NCI-H345 (cell line): ENCODE results near the gene NIBAN1.
A peak's percentile ranks its signal among the peaks of the same experiment; 100 is the strongest.

ENCODE experiments used
- DNase-seq: peaks from one replicate; lab custom pipeline; 2025; lab: John Stamatoyannopoulos, UW

NIBAN1 gene

GRCh38 chr1:184945029-184945428, 29.3 kb downstream of the NIBAN1 start:
- no peak for DNase-seq

- no peak for DNase-seq
Measured at GRCh38 chr1:184943998-184944397, 30.3 kb downstream of the NIBAN1 start.

GRCh38 chr1:184941735-184942134, 32.6 kb downstream of the NIBAN1 start:
- DNase-seq: no peak

- no peak for DNase-seq
Measured at GRCh38 chr1:184941410-184941733, 32.9 kb downstream of the NIBAN1 start.

DNA sequence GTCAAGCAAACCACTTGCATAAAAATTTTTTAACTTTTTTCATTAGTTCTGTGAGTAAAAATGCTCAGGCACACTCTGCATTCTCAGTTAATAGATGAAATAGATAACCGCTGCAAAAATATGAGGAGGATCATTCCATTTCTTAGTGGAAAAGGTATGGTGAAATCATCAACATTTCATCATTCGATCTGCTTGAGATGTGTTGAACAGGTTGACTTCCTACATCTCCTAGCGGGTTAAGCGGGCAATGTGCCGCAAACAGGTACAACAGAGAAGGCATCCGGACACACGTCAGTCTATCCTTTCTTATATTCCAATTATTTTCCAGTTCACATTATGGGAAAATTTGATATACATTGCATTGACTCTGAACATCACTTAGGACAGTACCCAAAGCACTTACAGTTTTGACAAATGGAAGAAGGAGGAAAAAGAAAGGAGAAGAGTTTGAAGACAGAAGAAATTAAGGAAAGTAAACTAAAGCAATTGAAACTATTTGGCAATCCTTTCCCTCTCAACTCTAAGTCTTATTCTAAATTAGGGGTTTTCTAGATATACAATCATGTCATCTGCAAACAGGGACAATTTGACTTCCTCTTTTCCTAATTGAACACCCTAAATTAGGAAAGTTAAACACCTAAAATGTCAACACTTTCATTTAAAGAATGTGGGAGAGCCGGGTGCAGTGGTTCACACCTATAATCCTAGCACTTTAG, 33.5 kb downstream of the NIBAN1 start:
- no peak for DNase-seq

DNA sequence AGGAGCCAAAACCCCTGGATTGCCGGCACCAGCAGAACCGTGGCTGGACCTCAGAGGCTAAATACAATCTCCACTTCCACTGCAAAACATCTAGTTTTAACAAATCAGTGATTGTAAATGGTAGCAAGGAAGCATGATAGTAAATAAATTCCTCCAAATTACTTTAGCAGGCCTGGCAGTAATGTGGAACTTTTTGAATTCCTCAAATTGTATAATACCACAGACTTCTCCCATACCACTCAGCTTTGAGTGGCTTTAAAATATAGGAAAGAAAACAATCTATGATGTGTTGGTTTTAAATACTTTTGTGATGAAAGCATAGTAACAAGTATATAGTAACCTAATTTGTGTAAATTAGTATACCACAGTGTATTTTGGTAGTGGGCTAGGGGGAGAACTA, 34.1 kb downstream of the NIBAN1 start:
- DNase-seq: no peak

GRCh38 chr1:184937729-184938128, 36.6 kb downstream of the NIBAN1 start:
- DNase-seq: no peak

GRCh38 chr1:184935920-184936798, 38.1 kb downstream of the NIBAN1 start:
- no peak for DNase-seq

- DNase-seq: no peak
Measured at GRCh38 chr1:184933944-184934343, 40.4 kb downstream of the NIBAN1 start.

DNA sequence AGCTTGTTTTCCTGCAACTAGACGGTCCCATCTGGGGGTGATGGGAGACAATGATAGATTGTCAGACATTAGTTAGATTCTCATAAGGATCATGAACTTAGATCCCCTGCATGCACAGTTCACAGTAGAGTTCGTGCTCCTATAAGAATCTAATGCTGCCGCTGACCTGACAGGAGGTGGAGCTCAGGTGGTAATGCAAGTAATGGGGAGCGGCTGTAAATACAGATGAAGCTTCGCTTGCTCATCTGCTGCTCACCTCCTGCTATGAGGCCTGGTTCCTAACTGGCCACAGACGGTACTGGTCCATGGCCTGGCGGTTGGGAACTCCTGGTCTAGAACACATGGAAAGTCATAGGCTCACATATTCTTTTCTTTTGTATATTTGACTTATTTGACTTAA, 42.0 kb downstream of the NIBAN1 start:
- DNase-seq: no peak

GRCh38 chr1:184931566-184931965, 42.7 kb downstream of the NIBAN1 start:
- no peak for DNase-seq

GRCh38 chr1:184930645-184931044, 43.7 kb downstream of the NIBAN1 start:
- no peak for DNase-seq

DNA sequence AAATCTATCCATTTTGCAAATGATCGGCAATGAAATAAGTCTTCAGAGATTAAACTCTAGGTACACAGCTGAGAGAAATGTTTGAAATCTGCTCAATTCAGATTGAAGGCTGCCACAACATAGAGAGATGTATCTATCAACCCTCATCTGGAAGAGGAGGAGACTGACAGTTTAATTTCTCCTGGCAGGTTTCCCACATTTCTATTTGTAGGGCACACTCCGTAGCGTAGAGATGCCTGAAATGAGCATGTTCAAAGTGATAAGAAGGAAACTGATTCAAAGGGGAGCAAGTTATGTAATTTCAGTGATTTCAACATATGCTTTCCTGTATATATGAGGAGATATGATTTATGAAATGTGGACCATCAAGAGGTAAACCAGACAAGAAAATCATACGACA, 44.1 kb downstream of the NIBAN1 start:
- peak; percentile 87 for DNase-seq

- DNase-seq: peak; percentile 91
Measured at GRCh38 chr1:184929711-184930202, 44.6 kb downstream of the NIBAN1 start.

- no peak for DNase-seq
Measured at GRCh38 chr1:184928394-184928793, 45.9 kb downstream of the NIBAN1 start.
